ENCODE measurements around the gene PHETA1.

PHETA1 gene

DNA sequence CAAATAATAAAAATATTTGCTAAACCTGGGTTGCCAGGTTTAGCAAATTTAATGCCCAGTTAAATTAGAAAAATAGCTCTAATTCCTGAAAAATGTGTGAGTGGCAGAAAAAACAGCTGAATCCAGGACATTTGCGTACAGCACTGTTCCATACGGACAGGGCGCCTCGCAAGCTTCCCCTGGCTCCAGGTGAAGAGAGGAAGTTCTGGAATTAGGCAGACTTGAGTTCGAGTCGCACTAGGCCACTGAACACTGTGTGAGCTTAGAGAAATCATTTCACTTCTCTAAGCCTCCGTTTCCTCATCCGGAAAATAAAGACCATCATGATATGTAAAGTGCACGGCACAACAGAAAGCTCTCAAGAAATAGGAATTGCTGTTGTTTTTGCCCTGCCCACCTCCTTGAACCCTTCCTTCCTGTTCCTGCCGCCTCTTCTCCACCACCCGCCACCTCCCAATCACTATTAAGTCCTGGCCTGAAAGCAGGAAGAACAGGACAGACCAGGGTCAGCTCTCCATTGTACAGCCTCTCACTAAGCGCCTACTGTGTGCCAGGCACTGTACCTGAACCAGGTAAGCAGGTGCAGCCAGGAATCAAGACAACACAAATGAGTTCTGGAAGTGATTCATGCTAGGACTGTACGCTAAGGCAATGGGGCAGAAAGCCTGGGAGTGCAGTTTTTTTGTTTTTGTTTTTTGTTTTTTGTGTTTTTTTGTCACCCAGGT is 763 bp upstream of the PHETA1 start:
- DNase-seq (ENCODE audit: low read depth in 2 of 2): no peak

DNA sequence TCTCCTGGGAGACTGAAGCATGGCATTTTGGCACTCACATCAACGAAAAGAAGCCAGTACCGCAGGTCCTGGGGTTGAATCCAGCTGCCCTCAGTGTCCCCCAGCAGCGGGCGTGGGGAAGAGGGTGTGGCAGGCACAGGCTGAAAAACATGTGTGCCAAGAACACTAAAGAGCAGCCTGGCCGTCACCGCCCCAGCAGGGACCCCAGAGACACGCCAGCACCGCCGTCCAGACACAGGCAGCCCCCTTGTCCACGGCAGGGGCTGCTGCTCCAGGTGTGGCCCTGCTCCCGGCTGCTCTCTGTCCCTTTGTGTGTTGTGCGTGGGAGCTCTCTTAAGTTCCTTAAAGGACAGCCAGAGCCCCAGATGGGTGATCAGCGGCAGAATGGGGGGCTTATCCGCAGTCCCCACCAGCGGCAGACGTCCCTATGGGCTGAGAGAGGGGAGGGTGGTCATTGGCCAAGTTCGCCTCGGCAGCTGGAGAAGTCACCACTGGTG is 556 bp downstream of the PHETA1 start:
- DNase-seq (ENCODE audit: low read depth in 2 of 2): no peak

DNA sequence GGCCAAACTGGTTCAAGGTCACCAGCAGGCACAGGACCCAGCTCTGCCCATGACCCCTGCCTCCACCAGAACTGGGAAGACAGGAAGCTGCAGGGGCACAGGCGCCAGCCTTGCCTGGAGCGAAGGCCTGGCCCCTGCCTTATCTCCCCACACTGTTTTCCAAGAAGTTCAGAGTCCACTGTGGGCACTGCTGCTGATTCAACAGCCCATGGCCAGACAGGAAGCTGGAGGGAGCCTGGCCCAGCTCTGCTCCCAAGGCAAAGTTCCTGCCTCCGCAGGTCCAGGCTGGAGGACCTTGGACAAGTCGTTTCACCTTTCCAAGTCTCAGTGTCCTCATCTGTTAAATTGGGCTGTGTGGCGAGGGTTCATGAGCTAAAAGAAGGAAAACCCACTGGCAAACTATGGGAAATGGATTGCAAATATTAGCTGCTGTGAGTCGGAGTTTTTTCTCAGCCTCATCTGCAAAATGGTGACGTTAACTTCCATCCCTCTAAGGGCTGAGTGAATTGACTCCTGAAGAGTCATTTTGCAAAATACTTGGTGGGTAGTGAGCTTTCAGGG is 1.2 kb downstream of the PHETA1 start:
- DNase-seq (ENCODE audit: low read depth in 2 of 2): no peak

DNA sequence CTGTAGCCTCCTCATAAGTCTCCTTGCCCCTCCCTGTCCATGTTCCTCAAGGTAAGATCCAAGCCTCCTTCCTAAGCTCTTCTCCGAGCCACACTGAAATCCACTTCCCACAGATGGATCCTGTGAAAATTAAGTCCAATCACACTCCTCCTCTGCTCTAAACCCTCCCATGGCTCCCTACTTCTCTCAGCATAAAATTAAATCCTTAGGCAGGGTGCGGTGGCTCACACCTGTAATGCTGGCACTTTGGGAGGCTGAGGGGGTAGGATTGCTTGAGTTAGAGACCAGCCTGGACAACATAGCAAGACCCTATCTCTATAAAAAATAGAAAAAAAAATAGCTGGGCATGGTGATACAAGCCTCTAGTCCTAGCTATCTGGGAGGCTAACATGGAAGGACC is 2.3 kb downstream of the PHETA1 start:
- no peak for DNase-seq (ENCODE audit: low read depth in 2 of 2)

DNA sequence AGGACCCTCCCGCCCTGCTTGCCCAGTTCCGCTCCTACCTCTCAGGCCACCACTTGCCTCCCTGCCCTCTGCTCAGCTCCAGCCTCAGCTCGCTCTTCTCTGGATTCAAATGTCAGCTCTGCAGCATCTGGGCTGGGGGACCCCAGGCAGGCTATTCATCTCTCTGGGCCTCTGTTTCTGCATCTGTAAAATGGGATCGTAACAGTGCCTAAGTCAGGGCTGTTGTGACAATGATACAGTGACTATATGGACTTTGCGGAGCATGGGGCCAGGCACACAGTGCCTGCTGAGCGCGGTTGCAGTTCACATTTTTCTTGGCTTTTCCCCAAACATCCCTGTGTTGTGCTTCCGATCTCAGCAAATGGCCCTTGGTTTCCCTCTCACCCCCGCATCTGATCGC is 2.8 kb downstream of the PHETA1 start:
- DNase-seq (ENCODE audit: low read depth in 2 of 2): no peak

DNA sequence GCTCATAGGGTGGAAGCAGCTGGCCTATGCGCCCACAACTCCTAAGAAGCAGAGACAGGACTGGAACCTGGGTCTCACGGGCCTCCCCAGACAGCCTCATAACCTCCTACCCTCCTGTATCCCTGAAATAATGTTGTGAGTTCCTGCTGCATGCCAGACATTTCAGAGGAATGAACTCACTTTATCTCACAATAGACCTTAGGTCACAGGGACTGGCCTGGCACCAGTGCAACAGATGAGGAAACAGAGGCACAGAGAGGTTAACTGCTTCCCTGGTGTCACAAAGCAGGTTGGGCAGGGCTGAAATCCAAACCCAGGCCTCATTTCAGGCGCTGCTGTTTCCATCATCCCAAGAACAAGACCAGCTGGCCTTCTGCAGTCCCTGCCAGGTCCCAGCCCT is 5.3 kb downstream of the PHETA1 start:
- no peak for DNase-seq (ENCODE audit: low read depth in 2 of 2)

DNA sequence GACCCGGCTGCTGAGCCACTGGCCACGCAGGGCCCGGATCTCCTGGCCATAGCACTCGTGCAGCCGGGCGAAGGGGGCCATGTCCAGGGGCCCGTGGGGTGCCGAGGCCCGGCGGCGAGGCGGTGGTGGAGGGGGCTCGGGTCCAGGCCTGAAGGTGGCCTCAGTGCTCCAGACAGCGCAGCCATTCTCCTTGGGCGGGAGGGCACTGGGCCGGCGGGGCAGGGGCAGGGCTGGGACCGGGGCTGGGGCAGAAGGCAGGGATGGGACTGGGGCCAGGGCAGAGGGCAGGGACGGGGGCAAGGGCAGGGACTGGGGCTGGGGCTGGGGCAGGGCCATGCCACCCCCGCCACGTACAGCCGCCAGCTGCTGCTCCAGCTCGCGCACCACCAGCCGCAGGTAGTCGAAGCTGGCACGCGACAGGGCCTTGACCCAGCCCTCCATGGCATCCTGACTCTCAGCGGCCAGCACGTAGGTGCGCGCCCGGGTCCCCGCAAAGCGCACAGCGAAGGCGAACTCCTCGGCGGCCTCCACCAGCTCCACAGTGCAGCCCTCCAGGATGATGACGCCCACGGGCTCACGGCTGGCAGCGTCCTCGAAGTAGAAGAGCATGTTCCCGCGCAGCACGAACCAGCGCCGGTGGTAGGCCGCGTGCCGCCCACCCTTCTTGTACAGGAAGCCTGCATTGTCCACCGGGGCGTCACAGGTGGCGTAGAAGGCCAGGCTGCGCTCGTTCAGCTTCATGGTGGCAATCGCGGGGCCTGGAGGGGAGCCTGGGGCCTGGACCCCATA is 6.0 kb downstream of the PHETA1 start:
- no peak for DNase-seq (ENCODE audit: low read depth in 2 of 2)

DNA sequence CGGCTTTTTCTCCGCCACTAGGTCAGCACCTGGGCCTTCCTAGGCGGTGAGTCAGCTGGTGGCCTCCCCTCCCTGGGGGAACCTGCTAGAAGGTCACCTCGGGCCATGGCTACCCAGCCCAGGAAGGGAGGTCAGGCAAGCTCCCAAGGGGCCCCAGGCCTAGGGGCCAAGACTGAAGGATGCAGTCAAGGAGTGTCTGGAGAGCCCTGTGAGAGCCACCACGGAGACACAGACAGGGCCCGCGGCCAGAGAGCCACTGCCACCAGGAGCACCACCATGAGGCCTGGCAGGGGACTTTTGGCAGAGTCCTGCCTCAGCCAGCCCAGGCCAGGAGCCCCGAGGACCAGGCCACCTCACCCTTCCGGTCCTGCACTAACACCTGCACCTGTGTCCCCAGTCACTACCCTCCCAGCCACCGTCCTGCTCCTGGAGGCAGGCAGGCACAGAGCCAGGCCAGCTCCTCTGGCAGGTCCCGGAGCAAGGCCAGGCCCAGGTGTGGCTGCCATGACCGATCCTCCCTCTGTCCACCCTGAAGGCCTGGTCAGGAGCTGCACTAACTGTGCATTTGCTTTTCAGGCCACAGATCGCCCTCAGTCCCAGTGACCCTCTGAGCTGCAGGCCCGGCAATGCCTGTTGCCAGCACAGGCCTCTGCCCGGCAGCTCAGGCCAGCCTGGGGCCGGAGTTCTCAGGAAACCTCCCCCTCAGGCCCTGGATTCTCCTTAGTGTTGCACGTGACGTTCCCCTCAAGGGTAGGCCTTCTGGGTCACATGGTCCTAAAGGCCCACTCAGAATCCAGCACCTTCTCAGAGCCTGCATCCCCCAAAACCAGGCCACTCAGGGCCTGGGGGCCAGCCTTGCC is 6.9 kb downstream of the PHETA1 start:
- DNase-seq (ENCODE audit: low read depth in 2 of 2): no peak

DNA sequence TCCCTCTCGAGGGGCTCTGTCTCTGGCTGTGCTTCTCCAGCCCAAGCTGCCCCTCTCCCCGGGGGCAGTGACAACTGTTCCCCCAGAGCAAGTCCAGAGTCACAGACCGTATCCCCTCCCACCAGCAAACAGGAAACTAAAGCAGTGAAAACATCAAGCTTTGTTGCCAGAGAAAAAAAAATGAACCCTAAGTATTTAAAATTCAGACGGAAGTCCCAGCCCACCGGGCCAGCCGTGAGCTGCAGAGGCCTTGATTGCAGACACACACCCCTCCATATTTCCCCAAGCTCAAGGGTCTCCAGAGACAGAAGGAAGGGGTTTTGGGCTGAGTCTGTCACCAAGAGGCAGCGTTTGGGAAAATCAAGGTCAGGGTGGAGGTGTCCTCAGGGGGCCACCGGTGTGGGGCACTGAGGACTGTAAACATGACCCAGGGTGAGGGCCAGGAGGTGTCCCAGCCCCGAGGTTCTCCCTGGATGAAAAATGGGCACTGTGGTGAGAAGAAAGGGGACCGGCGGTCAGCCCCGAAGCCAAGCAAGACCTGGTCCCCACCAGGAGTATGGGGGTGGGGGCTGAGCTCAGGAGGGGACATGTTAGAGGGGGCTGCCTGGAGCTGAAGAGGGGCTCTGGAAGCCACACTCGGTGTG is 7.7 kb downstream of the PHETA1 start:
- no peak for DNase-seq (ENCODE audit: low read depth in 2 of 2)

DNA sequence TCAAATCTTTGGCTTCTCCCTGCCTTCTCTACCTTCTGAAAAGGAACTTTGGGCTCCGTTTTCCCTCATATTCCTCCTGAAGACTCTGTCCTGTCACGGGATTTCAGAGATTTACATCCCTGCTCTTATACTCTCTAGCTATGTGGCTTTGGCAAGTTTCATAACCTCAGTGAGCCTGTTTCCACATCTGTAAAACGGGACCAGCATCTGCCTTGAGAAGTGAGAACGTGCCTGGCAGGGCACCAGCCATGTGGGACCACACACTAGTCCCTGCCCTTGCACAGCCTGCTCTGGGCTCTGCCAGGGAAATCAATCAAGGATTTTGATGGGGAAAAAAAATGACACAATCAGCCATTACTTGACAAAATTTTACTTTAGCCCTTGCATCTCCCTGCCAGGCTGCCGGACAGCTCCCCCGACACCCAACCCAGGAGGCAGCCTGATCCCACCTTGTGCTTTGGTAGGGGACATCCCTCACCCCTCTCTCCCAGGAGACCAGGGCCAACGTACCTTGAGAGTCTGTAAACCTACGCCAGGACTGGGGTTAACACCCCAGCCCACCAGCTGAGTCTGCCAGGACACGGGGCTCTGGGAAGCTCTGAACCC is 8.5 kb downstream of the PHETA1 start:
- DNase-seq (ENCODE audit: low read depth in 2 of 2): no peak

DNA sequence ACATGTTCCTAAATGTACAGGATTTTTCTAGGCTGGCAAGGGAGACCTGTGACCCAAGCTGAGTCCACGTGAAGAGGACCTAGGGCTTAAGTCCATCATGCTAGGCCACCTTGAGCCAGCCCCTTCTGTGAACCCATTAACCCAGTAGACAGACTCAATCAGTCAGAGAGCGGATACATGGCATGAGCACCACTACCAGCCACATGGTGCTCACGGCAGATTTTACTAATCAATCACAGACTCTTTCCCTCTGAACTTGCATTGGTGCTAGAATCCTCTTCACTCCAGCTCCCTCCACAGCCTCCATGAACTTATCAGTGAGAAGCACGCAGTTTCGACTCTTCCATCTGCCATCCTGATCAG is 9.0 kb downstream of the PHETA1 start:
- no peak for DNase-seq (ENCODE audit: low read depth in 2 of 2)

DNA sequence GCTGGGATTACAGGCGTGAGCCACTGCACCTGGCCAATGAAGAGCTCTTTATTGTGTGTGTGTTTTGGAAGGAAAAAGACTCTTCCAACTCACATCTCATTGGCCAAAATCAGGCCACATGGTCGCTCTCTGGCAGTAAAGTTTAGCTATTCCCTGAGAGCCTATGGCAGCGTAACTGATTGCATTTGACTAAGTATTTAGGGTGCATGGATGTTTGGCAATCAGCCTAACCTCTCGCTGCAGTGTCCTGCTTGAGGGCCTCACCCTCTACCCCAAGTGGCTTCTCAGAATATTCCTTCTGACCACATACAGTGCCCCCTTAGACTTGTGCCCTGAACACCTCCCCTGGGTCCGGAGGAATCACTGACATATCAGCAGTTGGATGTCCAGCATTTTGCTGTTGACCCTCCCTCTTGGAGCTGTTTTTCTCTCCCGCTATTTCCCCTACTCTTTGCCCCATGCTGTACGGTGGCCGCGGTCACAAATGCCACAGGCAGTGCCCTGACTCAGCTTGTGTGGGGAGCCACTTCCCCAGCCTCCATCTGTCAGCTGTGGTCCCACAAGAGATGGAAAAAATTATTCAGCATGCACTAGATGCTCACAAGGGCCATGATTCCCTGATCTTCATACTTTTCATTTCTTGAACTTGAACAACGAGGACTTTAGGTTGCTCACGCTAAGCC is 9.5 kb downstream of the PHETA1 start:
- DNase-seq (ENCODE audit: low read depth in 2 of 2): peak in 1 of 2 donors; percentile 19

DNA sequence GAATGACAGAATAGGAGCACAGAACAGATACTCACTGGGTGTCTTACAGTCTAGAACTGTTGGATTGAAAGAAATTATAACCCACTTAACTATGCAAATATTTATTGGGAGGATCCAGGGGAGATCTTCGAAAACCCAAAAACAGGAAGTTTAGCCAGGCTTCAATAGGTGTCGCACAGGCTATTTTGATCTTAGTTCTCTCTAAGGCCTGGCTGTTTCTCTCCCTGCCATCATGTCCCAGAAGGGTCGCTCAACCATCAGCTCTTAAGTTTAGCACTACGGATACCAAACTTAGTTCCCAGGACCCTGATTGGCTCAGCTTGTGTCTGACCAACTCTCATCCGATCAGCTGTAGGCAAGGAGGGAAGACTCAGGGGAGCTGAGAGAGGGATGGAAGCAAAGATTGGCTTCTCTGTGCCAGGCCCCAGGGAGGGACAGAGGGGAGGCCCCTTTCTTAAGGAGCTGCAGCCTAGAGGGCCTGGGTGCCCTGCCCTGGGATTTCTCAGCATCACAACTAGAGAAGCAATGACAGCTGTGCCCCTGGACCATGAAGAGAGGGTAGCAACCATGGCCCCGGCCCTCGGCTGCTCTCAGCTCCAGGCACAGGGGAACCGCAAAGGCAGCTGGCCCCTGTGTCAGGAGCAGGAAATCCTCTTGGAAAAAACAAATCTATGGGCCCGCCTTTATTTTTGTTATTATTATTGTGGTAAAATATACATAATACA is 13.5 kb downstream of the PHETA1 start:
- DNase-seq (ENCODE audit: low read depth in 2 of 2): no peak

DNA sequence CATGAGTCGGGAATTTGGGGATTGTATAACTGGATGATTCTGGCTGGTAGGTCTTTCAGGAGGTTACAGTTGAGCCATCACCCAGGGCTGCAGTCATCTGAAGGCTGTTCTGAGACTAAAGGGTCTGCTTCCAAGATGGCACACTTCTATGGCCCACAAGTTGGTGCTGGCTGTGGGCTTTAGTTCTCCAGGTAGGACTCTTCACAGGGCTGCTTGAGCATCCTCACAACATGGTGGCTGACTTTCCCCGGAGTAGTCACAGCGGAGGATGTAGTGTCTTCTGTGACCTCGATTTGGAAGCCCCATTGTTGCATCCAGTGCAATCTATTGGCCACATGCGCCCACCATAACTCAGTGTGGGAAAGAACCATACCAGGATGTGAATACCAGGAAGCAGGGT is 14.4 kb downstream of the PHETA1 start:
- DNase-seq (ENCODE audit: low read depth in 2 of 2): no peak

DNA sequence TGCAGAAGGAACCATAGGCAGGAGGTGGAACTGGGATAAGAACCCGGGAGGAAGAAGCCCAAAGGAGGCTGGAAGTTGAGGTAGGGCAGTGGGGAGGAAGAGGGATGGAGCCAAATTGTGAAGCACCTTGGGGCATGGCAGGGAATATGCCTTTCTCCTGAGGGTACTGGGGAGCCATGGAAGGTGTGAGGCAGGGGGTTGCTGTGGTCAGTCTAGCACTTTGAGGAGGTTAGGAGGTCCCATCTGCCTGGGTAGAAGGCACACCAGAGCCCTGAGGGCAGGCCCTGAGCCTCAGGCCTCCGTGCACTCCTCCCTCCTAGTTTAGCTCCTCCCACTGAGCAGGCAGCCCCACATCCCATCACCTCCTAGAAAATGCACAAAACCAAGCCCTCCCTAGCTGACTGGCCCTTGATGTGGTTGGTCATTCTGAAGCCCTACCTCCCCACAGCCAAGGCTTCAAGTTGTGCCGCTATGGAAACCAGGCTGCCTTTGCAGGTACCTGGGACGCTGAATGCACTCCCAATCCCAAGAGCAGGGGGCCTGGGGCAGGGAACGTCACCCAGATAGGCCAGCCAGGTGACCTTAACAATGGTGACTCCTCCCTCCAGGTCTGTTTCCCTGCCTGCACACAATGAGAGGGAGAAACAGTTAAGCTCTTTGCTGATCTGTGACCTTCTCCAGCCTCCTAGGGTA is 15.1 kb downstream of the PHETA1 start:
- no peak for DNase-seq (ENCODE audit: low read depth in 2 of 2)

DNA sequence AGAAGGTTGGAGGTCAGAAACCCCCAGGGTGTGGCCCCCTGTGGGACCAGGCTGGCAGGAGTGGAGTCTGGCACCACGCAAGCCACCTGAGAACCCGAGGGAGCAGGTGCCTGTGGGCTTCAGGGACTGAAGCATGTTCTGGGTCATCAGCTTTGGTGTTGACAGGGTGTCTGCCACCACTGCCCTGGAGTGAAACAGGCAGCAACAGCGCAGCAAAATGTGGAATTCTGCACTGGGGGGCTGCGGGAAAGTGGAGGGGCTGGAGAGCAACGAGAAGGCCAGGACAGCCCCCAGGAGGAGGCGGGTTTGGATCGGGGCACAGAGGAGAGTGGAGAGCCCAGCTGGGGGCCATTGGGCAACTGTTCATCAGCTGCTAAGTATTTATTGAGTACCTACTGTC is 15.9 kb downstream of the PHETA1 start:
- no peak for DNase-seq (ENCODE audit: low read depth in 2 of 2)

DNA sequence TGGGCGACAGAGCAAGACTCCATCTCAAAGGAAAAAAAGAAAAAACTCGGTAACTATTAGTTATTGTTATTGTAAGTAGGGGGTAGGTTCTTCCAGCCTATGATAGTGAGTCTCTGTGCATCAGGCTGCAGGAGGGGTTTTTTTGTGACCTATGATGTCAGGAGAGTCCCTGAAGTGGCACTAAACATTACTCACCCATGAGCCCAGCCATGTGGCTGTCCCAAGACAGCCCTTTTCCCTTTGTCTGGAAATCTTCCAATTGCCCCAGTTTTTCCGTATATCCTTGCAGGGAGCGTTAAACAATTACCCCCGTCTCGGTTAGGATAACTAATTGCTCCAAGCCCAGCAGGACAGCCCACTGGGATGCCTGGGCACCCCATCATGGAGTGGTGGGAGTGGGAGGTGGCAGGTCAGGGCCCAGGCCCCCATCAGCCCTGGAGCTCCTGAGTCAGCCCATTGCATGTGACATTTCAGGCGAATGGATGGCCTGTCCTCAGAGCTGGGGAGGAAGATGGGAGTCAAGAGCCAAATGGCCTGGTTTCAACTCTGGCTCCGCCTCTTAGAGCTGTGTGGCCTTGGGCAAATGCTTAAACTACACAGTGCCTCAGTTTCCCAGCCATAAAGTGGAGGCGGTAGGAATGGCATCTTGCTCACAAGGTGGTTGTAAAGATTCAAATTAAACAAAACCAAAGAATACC is 16.4 kb downstream of the PHETA1 start:
- no peak for DNase-seq (ENCODE audit: low read depth in 2 of 2)

DNA sequence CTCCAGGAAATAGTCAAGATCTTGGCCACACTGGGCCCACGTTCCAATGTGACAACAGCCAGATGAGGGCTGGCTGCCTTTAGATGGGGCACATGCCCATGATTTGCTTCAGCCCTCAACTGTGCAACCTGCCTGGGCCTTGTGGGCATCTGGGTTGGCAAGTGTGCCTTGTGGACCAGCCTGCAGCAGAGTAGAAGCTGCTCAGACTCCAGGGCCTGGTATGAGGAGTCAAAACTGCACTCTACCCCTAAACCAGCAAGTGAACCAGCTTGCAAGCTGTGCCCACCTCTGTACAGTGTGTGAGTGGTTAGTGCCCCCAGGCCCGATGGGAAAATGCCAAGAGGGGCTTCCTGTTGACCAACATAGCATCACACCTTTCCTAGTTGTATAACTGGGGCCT is 17.9 kb downstream of the PHETA1 start:
- DNase-seq (ENCODE audit: low read depth in 2 of 2): no peak
